Measurements from ENCODE around the gene ZBTB20. TPM values are rescaled to one million over a fixed set of nuclear protein-coding genes. Genes with fewer than 3 reads are reported as not detected.

ZBTB20 gene
- total RNA-seq, 1 donor from 2014 or later, result 32.5 TPM

DNA sequence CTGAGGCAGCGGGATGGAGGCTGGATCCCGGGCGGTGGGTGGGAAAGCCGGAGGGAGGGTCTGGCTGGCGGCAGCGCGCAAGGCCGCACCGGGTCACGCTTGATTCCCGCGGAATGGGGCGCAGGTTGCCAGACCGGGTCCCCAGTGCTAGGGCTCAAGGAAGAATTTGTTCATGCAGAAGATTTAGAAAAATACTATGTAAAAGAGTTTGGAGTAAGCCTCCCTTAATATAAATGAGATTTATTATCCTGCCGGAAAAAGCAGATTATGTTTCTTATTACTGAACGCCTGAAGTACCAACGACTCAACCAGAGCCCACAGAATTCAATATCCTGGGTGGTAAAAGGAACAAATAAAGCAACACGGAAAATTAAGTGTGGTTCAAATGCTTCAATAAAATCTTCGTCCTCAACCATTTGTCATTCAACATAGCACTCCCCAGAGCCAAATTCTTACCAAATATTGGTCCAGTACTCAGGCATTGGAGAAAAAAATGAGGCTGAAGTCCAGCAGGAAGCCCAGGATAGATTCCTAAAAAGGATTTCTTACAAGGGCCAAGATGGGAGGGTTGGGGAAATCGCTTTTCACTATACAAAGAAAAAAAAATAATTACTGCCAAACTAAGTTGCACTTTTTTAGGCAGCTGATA is 1.2 kb upstream of the ZBTB20 start:
- Histone ChIP-seq H3K36me3 (ENCODE audit: control insufficient read depth, insufficient read depth, low read length) (no peaks in the 10 kb centered on the region), H3K27me3 (ENCODE audit: control insufficient read depth, insufficient read depth, low read length) (no peaks in the 10 kb centered on the region), H3K4me3 (ENCODE audit: low read depth, low read length) (peak overlapping the region; percentile 69)
- no peak for DNase-seq (ENCODE audit: low read depth)
- TF ChIP-seq CTCF (IDR thresholded peaks at IDR 0.05; ENCODE audit: insufficient read depth, low read length, poor library complexity, severe bottlenecking), result no peak

DNA sequence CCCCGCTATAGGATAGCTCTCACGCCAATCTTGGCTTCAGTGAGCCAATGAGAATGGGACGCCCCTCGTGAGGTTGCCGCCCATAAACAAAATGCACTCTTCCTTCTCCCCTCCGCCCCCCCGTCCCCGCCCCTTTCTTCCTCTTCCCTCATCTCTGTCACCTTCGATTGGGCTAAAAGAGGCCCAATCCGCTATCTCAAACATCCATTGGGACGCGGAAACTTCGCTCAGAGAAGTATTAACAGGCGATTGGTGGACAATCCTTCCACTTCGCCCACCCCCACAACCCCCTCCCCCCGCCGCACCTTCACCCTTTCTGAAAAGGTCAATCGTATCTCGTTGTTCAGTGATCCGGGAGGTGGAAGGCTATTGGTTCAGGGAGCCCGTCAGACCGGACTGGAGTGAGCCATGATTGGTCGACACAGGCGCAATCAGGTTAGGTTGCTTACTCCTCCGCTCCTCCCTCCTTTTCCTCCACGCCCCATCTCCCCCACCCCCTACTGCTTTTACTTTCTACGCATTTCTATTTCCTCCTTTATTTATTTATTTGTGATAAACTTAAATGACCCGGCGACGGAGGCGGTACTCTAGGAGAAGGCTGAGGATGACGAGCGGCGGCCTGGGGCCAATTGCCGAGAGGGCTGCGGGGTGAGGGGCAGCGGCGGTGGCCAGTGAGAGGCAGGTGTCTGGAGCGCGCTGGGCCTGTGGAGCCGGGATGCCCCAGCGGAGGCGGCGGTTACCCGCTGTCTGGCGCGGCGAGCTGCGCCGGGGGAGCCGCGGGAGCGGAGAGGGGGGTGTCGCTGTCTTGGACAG is 447 bp upstream of the ZBTB20 start:
- H3K27me3 ChIP-seq (ENCODE audit: control insufficient read depth, insufficient read depth, low read length), result no peaks in the 10 kb centered on the region
- peak; percentile 99 for DNase-seq (ENCODE audit: low read depth)
- no peak for TF ChIP-seq CTCF (IDR thresholded peaks at IDR 0.05; ENCODE audit: insufficient read depth, low read length, poor library complexity, severe bottlenecking)
- H3K4me3 ChIP-seq (ENCODE audit: low read depth, low read length), result peak overlapping the region; percentile 89
- H3K36me3 ChIP-seq (ENCODE audit: control insufficient read depth, insufficient read depth, low read length), result no peaks in the 10 kb centered on the region

GRCh38 chr3:115146032-115146417 is 1.1 kb downstream of the ZBTB20 start:
- Histone ChIP-seq H3K27me3 (ENCODE audit: control insufficient read depth, insufficient read depth, low read length) (no peaks in the 10 kb centered on the region), H3K4me3 (ENCODE audit: low read depth, low read length) (peak overlapping the region; percentile 89), H3K36me3 (ENCODE audit: control insufficient read depth, insufficient read depth, low read length) (no peaks in the 10 kb centered on the region)
- peak; percentile 50 for DNase-seq (ENCODE audit: low read depth)
- TF ChIP-seq CTCF (IDR thresholded peaks at IDR 0.05; ENCODE audit: insufficient read depth, low read length, poor library complexity, severe bottlenecking), result no peak

GRCh38 chr3:115141033-115141757 is 5.9 kb downstream of the ZBTB20 start:
- Histone ChIP-seq H3K27me3 (ENCODE audit: control insufficient read depth, insufficient read depth, low read length) (no peaks in the 10 kb centered on the region), H3K4me3 (ENCODE audit: low read depth, low read length) (no peak overlapping the region), H3K36me3 (ENCODE audit: control insufficient read depth, insufficient read depth, low read length) (no peaks in the 10 kb centered on the region)
- DNase-seq (ENCODE audit: low read depth), result no peak
- no peak for TF ChIP-seq CTCF (IDR thresholded peaks at IDR 0.05; ENCODE audit: insufficient read depth, low read length, poor library complexity, severe bottlenecking)

DNA sequence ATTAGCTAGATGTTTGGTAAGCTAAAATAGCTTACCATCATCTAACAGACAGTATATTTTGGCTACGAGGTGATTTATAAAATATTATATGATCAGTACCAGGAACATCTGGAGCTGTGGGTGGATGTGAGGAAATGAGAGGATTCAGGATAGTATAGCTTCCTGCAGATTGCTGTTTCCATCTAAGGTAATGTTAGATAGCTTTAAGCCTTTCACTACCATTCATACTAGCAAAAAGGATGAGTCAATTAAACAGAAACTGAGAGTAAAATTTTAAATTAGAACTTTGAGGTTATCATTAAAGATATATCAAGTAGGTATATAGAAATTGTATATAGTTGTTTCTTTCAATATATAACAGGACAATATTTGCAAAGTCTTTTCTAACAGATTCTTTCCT is 8.0 kb downstream of the ZBTB20 start:
- Histone ChIP-seq H3K36me3 (ENCODE audit: control insufficient read depth, insufficient read depth, low read length) (no peaks in the 10 kb centered on the region), H3K27me3 (ENCODE audit: control insufficient read depth, insufficient read depth, low read length) (no peaks in the 10 kb centered on the region), H3K4me3 (ENCODE audit: low read depth, low read length) (no peak overlapping the region)
- DNase-seq (ENCODE audit: low read depth), result no peak
- TF ChIP-seq CTCF (IDR thresholded peaks at IDR 0.05; ENCODE audit: insufficient read depth, low read length, poor library complexity, severe bottlenecking), result no peak
